CD14-positive monocyte (primary cell): ENCODE data around the gene NRG3. TPM values are rescaled to one million over a fixed set of nuclear protein-coding genes. Genes with fewer than 3 reads are reported as not detected.
A peak's percentile ranks its signal among the peaks of the same experiment; 100 is the strongest.

ENCODE experiments used
- DNase-seq, 3 donors: peaks; one replicate each; pipeline ENCODE4 v3.0.0-alpha.2; 2011 to 2022
- H2AFZ ChIP-seq: 2 replicates; pipeline ENCODE4 v1.6.0; 2012; ENCODE audit warnings: mild to moderate bottlenecking, low read depth, low read length, inconsistent platforms; ENCODE audit not compliant: insufficient read depth, poor library complexity, severe bottlenecking
- H3K27ac ChIP-seq, 2 donors: 1 replicate in 1 of 2; 2 replicates in 1 of 2; pipeline ENCODE4 v1.5.1; 2012 to 2013; ENCODE audit warnings: low read length in 2 of 2, control low read depth in 1 of 2, inconsistent platforms in 1 of 2, low read depth in 1 of 2, mild to moderate bottlenecking in 1 of 2
- H3K27me3 ChIP-seq, 2 donors: one replicate each; pipeline versions ENCODE4 v1.6.0 to v1.6.1; 2011 to 2013; ENCODE audit warnings: low read length in 2 of 2; ENCODE audit not compliant: control insufficient read depth in 2 of 2, insufficient read depth in 2 of 2
- H3K36me3 ChIP-seq, 2 donors: replicated peaks in 1 of 2; 1 replicate in 1 of 2; 2 replicates in 1 of 2; pipeline versions ENCODE4 v1.5.1 to v1.6.1; 2012 to 2013; ENCODE audit warnings: low read length in 2 of 2, control low read depth in 1 of 2, inconsistent platforms in 1 of 2, mild to moderate bottlenecking in 1 of 2; ENCODE audit not compliant: insufficient read depth in 2 of 2, control insufficient read depth in 1 of 2
- H3K4me1 ChIP-seq, 2 donors: 1 replicate in 1 of 2; 2 replicates in 1 of 2; pipeline versions ENCODE4 v1.5.1 to v1.6.1; 2012 to 2013; ENCODE audit warnings: low read length in 2 of 2, control low read depth in 1 of 2, inconsistent platforms in 1 of 2, mild to moderate bottlenecking in 1 of 2, moderate library complexity in 1 of 2; ENCODE audit not compliant: insufficient read depth in 2 of 2, control insufficient read depth in 1 of 2
- H3K4me2 ChIP-seq: replicated peaks from 2 replicates; pipeline ENCODE3; 2012; ENCODE audit warnings: low read length, moderate library complexity, mild to moderate bottlenecking; ENCODE audit not compliant: poor library complexity, severe bottlenecking; ENCODE audit errors: extremely low read depth
- H3K4me3 ChIP-seq, 3 experiments: fragments of 200-600 bp in 1 of 3; sonication (generic) in 1 of 3; replicated peaks in 1 of 3; 1 replicate in 2 of 3; 2 replicates in 1 of 3; pipeline ENCODE4 v1.5.1; 2011 to 2013; ENCODE audit warnings: low read length in 3 of 3, mild to moderate bottlenecking in 3 of 3, control low read depth in 2 of 3, low read depth in 2 of 3, inconsistent platforms in 1 of 3, moderate library complexity in 1 of 3
- H3K79me2 ChIP-seq: 2 replicates; pipeline ENCODE4 v1.6.0; 2012; ENCODE audit warnings: mild to moderate bottlenecking, control low read depth, inconsistent platforms, low read length, moderate library complexity; ENCODE audit not compliant: insufficient read depth
- H3K9ac ChIP-seq: 2 replicates; pipeline ENCODE4 v1.6.0; 2017; ENCODE audit warnings: low read length, mild to moderate bottlenecking; ENCODE audit not compliant: insufficient read depth, poor library complexity, severe bottlenecking
- H3K9me3 ChIP-seq, 2 donors: replicated peaks in 1 of 2; 1 replicate in 1 of 2; 2 replicates in 1 of 2; pipeline versions ENCODE4 v1.5.1 to v1.6.1; 2012 to 2013; ENCODE audit warnings: low read length in 2 of 2, control low read depth in 1 of 2; ENCODE audit not compliant: control insufficient read depth in 1 of 2, insufficient read depth in 1 of 2
- H4K20me1 ChIP-seq: 2 replicates; pipeline ENCODE4 v1.6.0; 2012; ENCODE audit warnings: mild to moderate bottlenecking, low read length, control low read depth, moderate library complexity; ENCODE audit not compliant: insufficient read depth
- H3K27ac Mint-ChIP-seq, 7 donors: one replicate each; pipeline ENCODE4 v1.8.0; 2020; ENCODE audit warnings: mild to moderate bottlenecking in 7 of 7, mixed read lengths in 7 of 7, moderate library complexity in 6 of 7, inconsistent platforms in 2 of 7
- H3K27me3 Mint-ChIP-seq, 3 donors: one replicate each; pipeline ENCODE4 v1.8.0; 2021 to 2022; ENCODE audit warnings: low read depth in 3 of 3, mild to moderate bottlenecking in 3 of 3, mixed read lengths in 3 of 3, moderate library complexity in 3 of 3, inconsistent platforms in 1 of 3
- H3K36me3 Mint-ChIP-seq, 2 donors: one replicate each; pipeline ENCODE4 v1.8.0; 2020; ENCODE audit warnings: mixed read lengths in 2 of 2, inconsistent platforms in 1 of 2, mild to moderate bottlenecking in 1 of 2
- H3K4me1 Mint-ChIP-seq: one replicate; pipeline ENCODE4 v1.8.0; 2020; ENCODE audit warnings: mild to moderate bottlenecking, mixed read lengths
- H3K4me3 Mint-ChIP-seq, 2 donors: one replicate each; pipeline ENCODE4 v1.8.0; 2020; ENCODE audit warnings: mild to moderate bottlenecking in 2 of 2, mixed read lengths in 2 of 2, moderate library complexity in 1 of 2
- H3K9me3 Mint-ChIP-seq, 7 donors: one replicate each; pipeline ENCODE4 v1.8.0; 2020 to 2022; ENCODE audit warnings: mixed read lengths in 7 of 7, mild to moderate bottlenecking in 6 of 7, moderate library complexity in 6 of 7, inconsistent platforms in 2 of 7
- CTCF ChIP-seq: fragments of 200-600 bp; IDR thresholded peaks from one replicate; pipeline ENCODE4 v1.8.0; 2022; ENCODE audit warnings: antibody characterized with exemption, mild to moderate bottlenecking
- WGBS: methylation state at CpG from one replicate; pipeline ENCODE4 v1.1.5; 2013; ENCODE audit warnings: missing lambda C conversion rate; ENCODE audit not compliant: insufficient coverage; 5-methylcytosine and 5-hydroxymethylcytosine counted together
- intact Hi-C, 2 donors: fragments of 100-400 bp; cut with micrococcal nuclease; formaldehyde crosslinking; loops; one replicate each; pipeline versions ENCODE4 v1.15.0 to v1.15.1; 2023
- polyA plus RNA-seq, 3 donors: library from polyadenylated mRNA; depleted of rRNA in 1 of 3; unstranded in 2 of 3; stranded (reverse) in 1 of 3; fragments of 300-500 nt in 2 of 3; fragments of >200 nt in 1 of 3; fragmentation: Illumina TruSeq in 2 of 3; gene quantifications; 1 replicate in 2 of 3; 2 replicates in 1 of 3; pipeline ENCODE4 v1.2.3, GENCODE V29; 2012 to 2021

NRG3 gene
- polyA plus RNA-seq, 3 donors = not detected

GRCh38 chr10:82866424-82867020, 991.5 kb downstream of the NRG3 start:
- Mint-ChIP-seq H3K36me3 (no peaks in the 10 kb centered on the region), H3K27ac (no peak overlapping the region), H3K4me3 (no peak overlapping the region), H3K4me1 (no peaks in the 10 kb centered on the region), H3K9me3 (peaks cover 0 to 3% (median 0%) of the 10 kb centered on the region in 7 donors), H3K27me3 (no peaks in the 10 kb centered on the region)
- no peak overlapping the region for H3K4me3 ChIP-seq
- H3K4me2 ChIP-seq = no peak overlapping the region
- no peak overlapping the region for H3K27ac ChIP-seq
- no peak overlapping the region for H2AFZ ChIP-seq
- no peaks in the 10 kb centered on the region for H3K27me3 ChIP-seq
- no peak overlapping the region for H3K9ac ChIP-seq
- peak in 1 of 3 donors; percentile 5 for DNase-seq
- no peaks in the 10 kb centered on the region for H3K79me2 ChIP-seq
- TF ChIP-seq CTCF = no peak
- no peaks in the 10 kb centered on the region for H3K4me1 ChIP-seq
- H3K36me3 ChIP-seq = no peaks in the 10 kb centered on the region
- intact Hi-C loops = no loop called here
- 71% methylated on average over 4 of the region's 6 CpGs for WGBS
- no peaks in the 10 kb centered on the region for H3K9me3 ChIP-seq
- no peaks in the 10 kb centered on the region for H4K20me1 ChIP-seq

- Histone ChIP-seq H2AFZ (no peak overlapping the region), H3K4me1 (no peaks in the 10 kb centered on the region), H3K4me2 (no peak overlapping the region), H3K27me3 (no peaks in the 10 kb centered on the region), H4K20me1 (no peaks in the 10 kb centered on the region), H3K79me2 (no peaks in the 10 kb centered on the region), H3K9me3 (no peaks in the 10 kb centered on the region), H3K4me3 (no peak overlapping the region), H3K27ac (no peak overlapping the region), H3K36me3 (no peaks in the 10 kb centered on the region), H3K9ac (no peak overlapping the region)
- no peak for TF ChIP-seq CTCF
- intact Hi-C loops = no loop called here
- no CpG with 5 or more reads among the region's 3 CpGs for WGBS
- no peak overlapping the region for H3K4me3 Mint-ChIP-seq
- H3K27ac Mint-ChIP-seq = no peak overlapping the region
- no peaks in the 10 kb centered on the region for H3K27me3 Mint-ChIP-seq
- DNase-seq = no peak
- no peaks in the 10 kb centered on the region for H3K4me1 Mint-ChIP-seq
- no peaks in the 10 kb centered on the region for H3K36me3 Mint-ChIP-seq
- peaks cover 0 to 3% (median 0%) of the 10 kb centered on the region in 7 donors for H3K9me3 Mint-ChIP-seq
Observed at GRCh38 chr10:82867056-82867455, 992.1 kb downstream of the NRG3 start.
